Gastroesophageal sphincter (tissue), 3 donors: ENCODE results near the gene STK32B.

Experiments
- CTCF ChIP-seq, 4 experiments: fragments of 200-600 bp in 2 of 4; fragments of 450-650 bp in 2 of 4; sonication (generic) in 1 of 4; IDR thresholded peaks; one replicate each; pipeline ENCODE4 v1.5.1; 2017 to 2019; ENCODE audit warnings: antibody characterized with exemption in 4 of 4, mild to moderate bottlenecking in 2 of 4, moderate library complexity in 2 of 4
- POLR2A ChIP-seq, 2 donors: fragments of 450-650 bp; IDR thresholded peaks; one replicate each; pipeline ENCODE4 v1.6.1; 2017; ENCODE audit warnings: antibody characterized with exemption in 2 of 2, mild to moderate bottlenecking in 2 of 2, moderate library complexity in 1 of 2

GRCh38 chr4:5497489-5497888 lies 446.2 kb downstream of the STK32B start:
- no peak for TF ChIP-seq CTCF (IDR thresholded peaks at IDR 0.05)
- no peak for TF ChIP-seq POLR2A (IDR thresholded peaks at IDR 0.05)
